ENCODE results near the gene RAD9A.

RAD9A gene

DNA sequence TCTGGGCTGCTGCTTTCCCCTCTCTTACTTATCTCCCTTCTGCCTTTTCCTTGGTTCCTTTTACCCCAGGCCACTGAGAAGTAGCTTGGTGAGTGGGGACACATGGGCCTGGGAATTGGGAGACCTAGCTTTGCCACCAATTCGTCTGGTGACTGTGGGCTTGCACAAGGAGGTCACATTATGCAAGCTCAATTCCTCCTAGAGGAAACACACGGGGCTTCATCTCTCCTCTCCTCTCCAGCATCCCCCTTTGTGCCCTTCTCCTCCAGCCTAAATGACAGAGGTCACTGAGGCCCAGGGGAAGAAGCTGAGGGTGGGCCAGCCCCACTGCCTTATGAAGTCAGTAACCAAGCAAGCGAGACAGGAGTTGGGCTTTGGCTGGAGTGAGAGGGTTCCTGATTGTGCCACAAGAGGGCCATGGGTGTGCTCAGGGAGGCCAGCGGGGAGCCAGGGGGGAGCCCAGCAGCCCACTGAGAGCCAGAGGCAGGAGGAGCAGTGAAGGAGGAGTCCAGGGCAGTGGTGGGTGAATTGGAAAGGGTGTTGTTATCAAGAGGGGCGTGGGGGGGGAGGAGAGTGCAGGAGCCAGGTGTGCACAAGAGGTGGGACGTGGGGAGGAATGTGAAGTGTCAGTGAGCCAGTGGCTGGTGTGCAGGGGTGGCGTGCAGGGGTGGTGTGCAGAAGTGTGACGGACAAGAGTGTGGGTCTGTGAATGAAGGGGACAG lies 20.4 kb upstream of the RAD9A start:
- Histone ChIP-seq H3K9me3 (ENCODE audit: control insufficient read depth in 1 of 2, low read length in 2 of 2) (no peaks in the 10 kb centered on the region), H3K4me1 (ENCODE audit: control insufficient read depth in 1 of 2, insufficient read depth in 2 of 2, low read length in 2 of 2) (peaks cover 27 to 56% of the 10 kb centered on the region in 2 donors), H3K27ac (ENCODE audit: low read length) (peak overlapping the region; percentile 74), H3K36me3 (ENCODE audit: control insufficient read depth in 1 of 2, insufficient read depth in 2 of 2, low read length in 2 of 2) (peaks cover 0 to 3% of the 10 kb centered on the region in 2 donors), H3K4me3 (ENCODE audit: low read depth in 1 of 2, low read length in 2 of 2) (peak overlapping the region; percentile 33 to 56), H3K27me3 (ENCODE audit: low read depth, low read length) (no peaks in the 10 kb centered on the region)

- Histone ChIP-seq H3K27ac (ENCODE audit: low read length) (peak overlapping the region; percentile 45), H3K9me3 (ENCODE audit: control insufficient read depth in 1 of 2, low read length in 2 of 2) (no peaks in the 10 kb centered on the region), H3K36me3 (ENCODE audit: control insufficient read depth in 1 of 2, insufficient read depth in 2 of 2, low read length in 2 of 2) (peaks cover 0 to 3% of the 10 kb centered on the region in 2 donors), H3K4me1 (ENCODE audit: control insufficient read depth in 1 of 2, insufficient read depth in 2 of 2, low read length in 2 of 2) (peaks cover 27 to 50% of the 10 kb centered on the region in 2 donors), H3K4me3 (ENCODE audit: low read depth in 1 of 2, low read length in 2 of 2) (peak overlapping the region; percentile 33 to 56), H3K27me3 (ENCODE audit: low read depth, low read length) (no peaks in the 10 kb centered on the region)
Observed at GRCh38 chr11:67371911-67372320, 19.9 kb upstream of the RAD9A start.

GRCh38 chr11:67372321-67372992 lies 19.3 kb upstream of the RAD9A start:
- Histone ChIP-seq H3K4me1 (ENCODE audit: control insufficient read depth in 1 of 2, insufficient read depth in 2 of 2, low read length in 2 of 2) (peaks cover 27 to 45% of the 10 kb centered on the region in 2 donors), H3K27ac (ENCODE audit: low read length) (peak overlapping the region; percentile 45), H3K27me3 (ENCODE audit: low read depth, low read length) (no peaks in the 10 kb centered on the region), H3K4me3 (ENCODE audit: low read depth in 1 of 2, low read length in 2 of 2) (peak overlapping the region; percentile 33 to 71), H3K9me3 (ENCODE audit: control insufficient read depth in 1 of 2, low read length in 2 of 2) (no peaks in the 10 kb centered on the region), H3K36me3 (ENCODE audit: control insufficient read depth in 1 of 2, insufficient read depth in 2 of 2, low read length in 2 of 2) (peaks cover 0 to 3% of the 10 kb centered on the region in 2 donors)

DNA sequence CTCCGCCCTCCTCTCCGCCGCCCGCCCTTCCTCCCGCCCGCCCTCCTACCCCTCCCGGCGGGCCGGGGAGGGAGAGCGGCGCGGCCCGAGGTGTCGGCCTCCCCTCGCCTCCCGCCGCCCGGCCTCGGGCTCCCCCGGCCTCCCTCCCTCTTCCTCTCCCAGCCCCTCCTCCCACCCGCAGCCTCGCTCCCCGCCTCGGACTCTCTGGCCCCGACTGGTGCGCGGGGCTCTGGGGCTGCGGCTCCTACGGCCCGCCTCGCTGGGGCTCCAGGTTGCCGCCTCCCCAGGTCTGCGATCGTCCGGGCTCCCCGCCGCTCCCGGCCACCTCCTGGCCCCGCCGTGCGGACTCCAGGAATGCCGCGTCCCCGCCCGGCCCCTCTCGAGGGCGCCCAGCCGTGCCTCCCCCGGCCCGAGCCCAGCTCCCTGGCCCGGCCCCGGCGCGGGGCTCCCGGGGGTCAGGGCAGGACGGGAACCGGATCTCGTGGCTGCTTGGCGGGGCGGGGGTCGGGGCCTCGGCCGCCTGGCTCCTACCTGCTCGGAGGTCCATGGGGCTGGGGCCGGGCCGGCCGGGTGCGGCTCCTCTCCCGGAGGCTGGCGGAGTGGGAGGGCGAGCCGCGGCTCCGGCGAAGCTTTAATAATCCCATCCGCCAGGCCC lies 18.7 kb upstream of the RAD9A start, which contains the start of gene CLCF1:
CLCF1 (minus strand) TSS at position 606 of the 655 bp plus-strand sequence; CDS start at position 547, 59 bp downstream.
- H3K27me3 ChIP-seq (ENCODE audit: low read depth, low read length), result no peaks in the 10 kb centered on the region

DNA sequence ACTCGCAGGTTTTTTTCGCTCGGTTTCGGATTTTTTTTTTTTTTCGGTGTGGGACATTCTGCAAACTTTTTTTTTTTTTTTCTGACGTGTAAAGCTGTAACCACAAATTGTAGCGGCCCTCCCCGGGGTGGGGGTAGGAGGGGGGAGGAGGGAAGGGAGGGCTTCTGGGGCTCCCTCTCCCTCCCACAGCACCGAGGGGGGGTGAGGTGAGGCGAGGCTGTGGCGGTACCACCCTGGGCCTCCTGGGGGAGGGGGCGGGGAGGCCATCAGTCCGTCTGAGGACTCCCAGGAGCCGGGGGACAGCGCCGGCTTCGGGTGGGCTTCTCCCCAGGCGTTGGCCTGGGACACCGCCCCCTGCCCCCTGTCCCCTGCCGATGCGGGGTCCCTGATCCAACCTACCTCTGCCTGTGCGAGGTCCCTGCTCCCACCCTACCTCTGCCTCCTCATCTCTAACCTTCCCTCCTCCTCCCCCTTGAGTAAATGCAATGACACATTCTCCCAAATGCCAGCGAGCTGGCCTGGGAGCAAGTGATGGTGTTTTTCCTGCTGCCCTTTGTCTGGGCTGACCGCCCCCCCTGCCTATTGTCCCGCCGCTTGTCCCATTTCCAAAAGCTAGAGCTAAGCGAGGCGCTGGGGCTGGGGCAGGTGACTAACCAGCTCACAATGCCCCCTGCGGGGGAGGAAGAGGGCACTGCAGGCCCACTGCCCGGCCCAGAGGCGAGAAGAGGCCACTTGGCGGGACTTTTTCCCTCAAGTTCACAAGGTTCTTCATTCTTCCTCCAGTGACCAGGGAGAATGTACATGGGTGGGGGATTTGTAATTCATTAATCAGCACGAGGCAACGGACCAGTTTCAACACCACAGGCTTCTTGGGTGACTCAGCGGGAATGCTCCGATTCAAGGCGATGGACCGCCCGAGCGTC lies 17.9 kb upstream of the RAD9A start:
- Histone ChIP-seq H3K9me3 (ENCODE audit: control insufficient read depth in 1 of 2, low read length in 2 of 2) (no peaks in the 10 kb centered on the region), H3K4me1 (ENCODE audit: control insufficient read depth in 1 of 2, insufficient read depth in 2 of 2, low read length in 2 of 2) (peaks cover 26 to 39% of the 10 kb centered on the region in 2 donors), H3K27me3 (ENCODE audit: low read depth, low read length) (no peaks in the 10 kb centered on the region), H3K27ac (ENCODE audit: low read length) (peak overlapping the region; percentile 65), H3K4me3 (ENCODE audit: low read depth in 1 of 2, low read length in 2 of 2) (peak overlapping the region; percentile 52 to 71), H3K36me3 (ENCODE audit: control insufficient read depth in 1 of 2, insufficient read depth in 2 of 2, low read length in 2 of 2) (peaks cover 0 to 3% of the 10 kb centered on the region in 2 donors)

More for the DNA sequence above, 18.7 kb upstream of the RAD9A start, which contains the start of gene CLCF1:
- peaks cover 27 to 39% of the 10 kb centered on the region in 2 donors for H3K4me1 ChIP-seq (ENCODE audit: control insufficient read depth in 1 of 2, insufficient read depth in 2 of 2, low read length in 2 of 2)
- H3K27ac ChIP-seq (ENCODE audit: low read length), result peak within 1 kb of the TSS; percentile 65
- peaks cover 0 to 3% of the 10 kb centered on the region in 2 donors for H3K36me3 ChIP-seq (ENCODE audit: control insufficient read depth in 1 of 2, insufficient read depth in 2 of 2, low read length in 2 of 2)
- H3K4me3 ChIP-seq (ENCODE audit: low read depth in 1 of 2, low read length in 2 of 2), result peak within 1 kb of the TSS; percentile 52 to 71
- H3K9me3 ChIP-seq (ENCODE audit: control insufficient read depth in 1 of 2, low read length in 2 of 2), result no peaks in the 10 kb centered on the region

GRCh38 chr11:67374571-67375281 lies 17.1 kb upstream of the RAD9A start:
- Histone ChIP-seq H3K27ac (ENCODE audit: low read length) (peak overlapping the region; percentile 65), H3K36me3 (ENCODE audit: control insufficient read depth in 1 of 2, insufficient read depth in 2 of 2, low read length in 2 of 2) (peaks cover 0 to 3% of the 10 kb centered on the region in 2 donors), H3K4me1 (ENCODE audit: control insufficient read depth in 1 of 2, insufficient read depth in 2 of 2, low read length in 2 of 2) (peaks cover 18 to 39% of the 10 kb centered on the region in 2 donors), H3K27me3 (ENCODE audit: low read depth, low read length) (no peaks in the 10 kb centered on the region), H3K4me3 (ENCODE audit: low read depth in 1 of 2, low read length in 2 of 2) (peak overlapping the region in 1 of 2 donors; percentile 37), H3K9me3 (ENCODE audit: control insufficient read depth in 1 of 2, low read length in 2 of 2) (no peaks in the 10 kb centered on the region)

GRCh38 chr11:67375320-67376055 lies 16.3 kb upstream of the RAD9A start:
- Histone ChIP-seq H3K9me3 (ENCODE audit: control insufficient read depth in 1 of 2, low read length in 2 of 2) (no peaks in the 10 kb centered on the region), H3K4me1 (ENCODE audit: control insufficient read depth in 1 of 2, insufficient read depth in 2 of 2, low read length in 2 of 2) (peaks cover 17 to 36% of the 10 kb centered on the region in 2 donors), H3K27ac (ENCODE audit: low read length) (no peak overlapping the region), H3K4me3 (ENCODE audit: low read depth in 1 of 2, low read length in 2 of 2) (no peak overlapping the region), H3K27me3 (ENCODE audit: low read depth, low read length) (no peaks in the 10 kb centered on the region), H3K36me3 (ENCODE audit: control insufficient read depth in 1 of 2, insufficient read depth in 2 of 2, low read length in 2 of 2) (peaks cover 0 to 3% of the 10 kb centered on the region in 2 donors)

DNA sequence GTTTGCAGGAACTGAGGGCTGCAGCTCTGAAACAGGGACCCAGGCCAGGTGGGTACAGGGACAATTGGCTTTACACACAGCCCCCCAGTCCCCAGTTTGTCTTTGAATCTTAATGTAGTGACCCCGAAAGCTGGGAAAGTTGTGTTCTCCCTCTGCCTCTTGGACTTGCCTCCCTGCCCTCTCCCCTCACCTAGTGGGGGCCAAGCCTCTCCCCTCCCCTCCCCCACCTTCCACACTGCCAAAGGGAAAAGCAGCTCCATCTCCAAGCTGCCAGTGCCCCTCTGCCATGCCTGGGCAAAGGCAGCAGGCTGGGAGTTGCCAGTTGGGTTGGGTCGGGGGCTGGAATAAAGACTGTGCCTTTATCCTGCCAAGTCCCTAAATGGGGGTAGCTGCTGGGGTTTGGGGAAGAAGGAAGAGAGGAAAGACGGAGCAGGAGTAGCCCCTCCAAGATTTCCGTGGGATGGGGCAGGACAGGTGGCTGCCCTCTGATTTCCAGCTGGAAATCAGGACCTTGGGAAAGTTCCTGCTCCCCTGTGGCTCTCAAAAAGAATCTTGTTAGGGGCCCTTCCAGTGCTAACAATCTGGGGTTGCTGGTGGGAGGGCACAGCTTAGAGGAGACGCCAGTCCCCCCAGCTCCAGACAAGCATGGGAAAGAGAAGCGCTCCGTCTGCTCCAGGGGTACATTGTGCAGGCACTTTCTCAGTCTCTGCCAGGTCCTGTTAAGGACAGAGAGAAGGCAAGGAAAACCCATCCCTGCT lies 15.5 kb upstream of the RAD9A start:
- Histone ChIP-seq H3K9me3 (ENCODE audit: control insufficient read depth in 1 of 2, low read length in 2 of 2) (no peaks in the 10 kb centered on the region), H3K4me1 (ENCODE audit: control insufficient read depth in 1 of 2, insufficient read depth in 2 of 2, low read length in 2 of 2) (peaks cover 11 to 28% of the 10 kb centered on the region in 2 donors), H3K4me3 (ENCODE audit: low read depth in 1 of 2, low read length in 2 of 2) (no peak overlapping the region), H3K36me3 (ENCODE audit: control insufficient read depth in 1 of 2, insufficient read depth in 2 of 2, low read length in 2 of 2) (peaks cover 0 to 3% of the 10 kb centered on the region in 2 donors), H3K27me3 (ENCODE audit: low read depth, low read length) (no peaks in the 10 kb centered on the region), H3K27ac (ENCODE audit: low read length) (no peak overlapping the region)
